GM12878 (cell line): ENCODE results near the gene PRKCB. TPM values are rescaled to one million over a fixed set of nuclear protein-coding genes. Genes with fewer than 3 reads are reported as not detected.

Source experiments
- ATAC-seq: fragments of 200-7000 bp; cut with Tn5 transposase; 3 replicates; pipeline ENCODE4 v1.9.1; 2020; ENCODE audit warnings: mild to moderate bottlenecking, moderate library complexity
- BruUV-seq: library from RNA; stranded (reverse); fragments of 400-500 nt; replicated peaks from 2 replicates; lab custom pipeline; 2021; lab: Mats Ljungman, UMichigan
- CTCF ChIA-PET: fragments of 300-600 bp; sonication (Branson Sonifier 250); formaldehyde crosslinking; extraction: SDS; loops from one replicate; lab custom pipeline; 2021; ENCODE audit warnings: inconsistent platforms; lab: Yijun Ruan, JAX
- POLR2A ChIA-PET: fragments of 350-600 bp; formaldehyde crosslinking; extraction: SDS; loops from one replicate; lab custom pipeline; 2021; ENCODE audit warnings: inconsistent platforms; lab: Charles Lee
- RAD21 ChIA-PET: fragments of 300-600 bp; sonication (Branson Sonifier 250); formaldehyde crosslinking; loops from one replicate; lab custom pipeline; 2023; ENCODE audit warnings: antibody characterized with exemption; ENCODE audit not compliant: unreplicated experiment; lab: Charles Lee
- SMC1A ChIA-PET: fragments of 300-600 bp; sonication (Branson Sonifier 250); formaldehyde crosslinking; loops from one replicate; lab custom pipeline; 2023; ENCODE audit not compliant: unreplicated experiment, uncharacterized antibody; lab: Charles Lee
- DNase-seq: peaks from one replicate; pipeline ENCODE4 v3.0.0-alpha.2; 2011; ENCODE audit warnings: low read depth, low spot score
- FAIRE-seq: peaks from 3 replicates; lab custom pipeline; 2011; peaks lifted over from hg19 to GRCh38; lab: Jason Lieb, UNC
- H2AFZ ChIP-seq: 2 replicates; pipeline ENCODE4 v1.6.0; 2011; ENCODE audit warnings: low read depth, low read length, control low read depth; ENCODE audit not compliant: control insufficient read depth
- H3K27ac ChIP-seq: 2 replicates; pipeline ENCODE4 v1.5.1; 2011; ENCODE audit warnings: control low read depth; ENCODE audit not compliant: control insufficient read depth, insufficient read depth
- H3K27me3 ChIP-seq, 2 experiments: replicated peaks in 1 of 2; 2 replicates each; pipeline versions ENCODE4 v1.6.0 to v1.6.1; 2011; ENCODE audit warnings: low read length in 1 of 2; ENCODE audit not compliant: control insufficient read depth in 2 of 2, insufficient read depth in 2 of 2
- H3K36me3 ChIP-seq, 2 experiments: 2 replicates each; pipeline ENCODE4 v1.5.1; 2011; ENCODE audit warnings: low read length in 1 of 2; ENCODE audit not compliant: control insufficient read depth in 2 of 2, insufficient read depth in 2 of 2
- H3K4me1 ChIP-seq: 2 replicates; pipeline ENCODE4 v1.6.1; 2011; ENCODE audit warnings: mild to moderate bottlenecking, low read length, moderate library complexity, mixed read lengths; ENCODE audit not compliant: control insufficient read depth, insufficient read depth
- H3K4me2 ChIP-seq: 2 replicates; pipeline ENCODE4 v1.6.0; 2011; ENCODE audit warnings: control low read depth; ENCODE audit not compliant: control insufficient read depth, insufficient read depth
- H3K4me3 ChIP-seq: fragments of 200-600 bp; sonication (generic); 2 replicates; pipeline ENCODE4 v1.5.1; 2016
- H3K79me2 ChIP-seq: 2 replicates; pipeline ENCODE4 v1.6.0; 2011; ENCODE audit warnings: low read length; ENCODE audit not compliant: control insufficient read depth, insufficient read depth
- H3K9ac ChIP-seq: 2 replicates; pipeline ENCODE4 v1.8.0; 2011; ENCODE audit warnings: low read length, control low read depth, mixed read lengths; ENCODE audit not compliant: control insufficient read depth, insufficient read depth
- H3K9me3 ChIP-seq: replicated peaks from 3 replicates; pipeline ENCODE4 v1.5.1; 2011; ENCODE audit warnings: mild to moderate bottlenecking, low read length; ENCODE audit not compliant: control insufficient read depth, insufficient read depth
- H4K20me1 ChIP-seq: 2 replicates; pipeline ENCODE4 v1.6.0; 2011; ENCODE audit not compliant: control insufficient read depth, insufficient read depth
- BACH1 ChIP-seq: fragments of 450-650 bp; IDR thresholded peaks from 2 replicates; pipeline ENCODE4 v1.6.1; 2017; ENCODE audit warnings: mild to moderate bottlenecking, borderline replicate concordance
- CBX3 ChIP-seq: fragments of 200-600 bp; sonication (generic); IDR thresholded peaks from 2 replicates; pipeline ENCODE4 v1.6.1; 2016; ENCODE audit warnings: low read depth, borderline replicate concordance
- CHD2 ChIP-seq: IDR thresholded peaks from 2 replicates; pipeline ENCODE4 v1.6.1; 2011; ENCODE audit warnings: low read depth, low read length, improper control_type of control experiment, borderline replicate concordance
- GATAD2B ChIP-seq: fragments of 450-650 bp; conservative IDR thresholded peaks from 2 replicates; pipeline ENCODE4 v1.6.1; 2017; ENCODE audit warnings: low read depth, mild to moderate bottlenecking, moderate library complexity
- LARP7 ChIP-seq: fragments of 450-650 bp; IDR thresholded peaks from 2 replicates; pipeline ENCODE4 v1.6.1; 2017; ENCODE audit warnings: mild to moderate bottlenecking
- MTA2 ChIP-seq: fragments of 450-650 bp; IDR thresholded peaks from 2 replicates; pipeline ENCODE4 v1.6.1; 2016; ENCODE audit warnings: low read depth, mild to moderate bottlenecking, moderate library complexity
- NFYB ChIP-seq: IDR thresholded peaks from 2 replicates; pipeline ENCODE4 v1.6.1; 2011; ENCODE audit warnings: low read depth, mild to moderate bottlenecking, low read length, improper control_type of control experiment, moderate library complexity; ENCODE audit not compliant: insufficient read depth
- SMC3 ChIP-seq: IDR thresholded peaks from 2 replicates; pipeline ENCODE4 v1.6.1; 2011; ENCODE audit warnings: low read length, improper control_type of control experiment, borderline replicate concordance
- ZNF207 ChIP-seq: fragments of 450-650 bp; IDR thresholded peaks from 2 replicates; pipeline ENCODE4 v1.6.1; 2014; ENCODE audit warnings: antibody characterized with exemption, mild to moderate bottlenecking, borderline replicate concordance
- ZNF217 ChIP-seq: fragments of 450-650 bp; IDR thresholded peaks from 2 replicates; pipeline ENCODE4 v1.6.1; 2017; ENCODE audit warnings: antibody characterized with exemption, mild to moderate bottlenecking
- WGBS: methylation state at CpG from one replicate; pipeline ENCODE4 v1.1.6; 2016; ENCODE audit warnings: low lambda C conversion rate; ENCODE audit not compliant: insufficient replicate concordance, insufficient coverage; ENCODE audit errors: missing lambda C conversion rate; 5-methylcytosine and 5-hydroxymethylcytosine counted together
- in situ Hi-C: fragments of 300-500 bp; cut with MboI; formaldehyde crosslinking; loops from 9 replicates; pipeline ENCODE4 v1.14.3; 2018; ENCODE audit warnings: mixed read lengths
- intact Hi-C: fragments of 100-400 bp; cut with micrococcal nuclease; formaldehyde crosslinking; loops from one replicate; pipeline ENCODE4 v1.14.2; 2022; ENCODE audit not compliant: unreplicated experiment
- polyA plus RNA-seq, 11 experiments: library from polyadenylated mRNA; depleted of rRNA in 4 of 11; unstranded in 6 of 11; stranded (reverse) in 5 of 11; fragments of >200 nt; fragmentation: Nextera tagmentation in 4 of 11; fragmentation: Illumina TruSeq in 1 of 11; extraction: Ambion mirVana in 4 of 11; extraction: Trizol in 1 of 11; gene quantifications; 1 replicate in 1 of 11; 2 replicates in 10 of 11; pipeline versions ENCODE4 v1.2.1 to v1.2.3, GENCODE V29; 2011 to 2016; ENCODE audit warnings: inconsistent platforms in 2 of 11, missing spikeins in 2 of 11, low read depth in 1 of 11
- total RNA-seq, 4 experiments: library from RNA; depleted of rRNA in 3 of 4; stranded (reverse); fragments of >200 nt in 3 of 4; fragmentation: Illumina TruSeq in 1 of 4; extraction: Trizol in 1 of 4; gene quantifications; 2 replicates each; pipeline versions ENCODE4 v1.2.1 to v1.2.3, GENCODE V29; 2013 to 2021
- TF ChIP-seq, protein P1 (sequence below): fragments of 450-650 bp; formaldehyde crosslinking; IDR thresholded peaks from 2 replicates; pipeline ENCODE4 v1.4.0; 2022; ENCODE audit warnings: mild to moderate bottlenecking, moderate library complexity
- TF ChIP-seq, protein P2 (sequence below): IDR thresholded peaks from 2 replicates; pipeline ENCODE4 v1.6.1; 2012; ENCODE audit warnings: low read depth, low read length, improper control_type of control experiment

PRKCB gene
- total and polyA plus RNA-seq, 10 of the 15 experiments (the other 5 are each of a cell fraction or from before 2014, with no cell fraction given), result 21.4 to 158 (median 97.3) TPM

DNA sequence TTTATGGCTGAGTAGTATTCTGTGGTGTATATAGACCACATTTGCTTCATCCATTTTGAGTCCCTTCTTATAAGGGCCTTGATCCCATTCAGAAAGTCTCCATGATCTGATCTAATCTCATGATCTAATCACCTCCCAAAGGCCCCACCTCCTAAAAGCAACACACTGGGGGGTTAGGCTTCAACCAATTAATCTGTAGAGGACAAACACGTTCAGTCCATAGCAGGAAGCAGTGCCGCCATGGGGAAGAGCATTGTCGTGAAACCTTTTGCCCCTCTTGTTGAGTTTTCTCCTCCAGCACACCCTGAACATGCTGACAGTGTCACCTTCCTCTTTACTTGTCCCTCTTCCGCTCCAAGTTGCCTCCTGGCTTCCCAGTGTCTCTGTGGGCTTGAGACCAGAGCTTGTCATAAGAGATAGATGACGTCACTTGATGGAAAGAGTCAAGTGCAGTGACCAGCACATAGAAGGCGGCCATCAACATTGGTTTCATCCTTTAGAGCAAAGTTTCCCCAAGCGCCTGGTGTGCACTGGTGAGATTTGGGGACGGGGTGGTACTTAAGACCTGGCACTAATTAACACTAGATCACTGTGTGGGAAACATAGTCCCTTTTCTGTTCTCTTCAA, 74.1 kb downstream of the PRKCB start:
- peaks cover 8% of the 10 kb centered on the region for H3K4me1 ChIP-seq
- H3K27ac ChIP-seq, result no peak overlapping the region
- ChIA-PET RAD21 (no interaction called here), SMC1A (interaction anchor here (0.7 to 1.0 kb wide), 2 partner anchors 9 to 17 kb away, joined by 3 read pairs; no protein-coding TSS in a partner anchor), CTCF (no interaction called here), POLR2A (no interaction called here)
- no peaks in the 10 kb centered on the region; the same call in 1 of the 2 replicates for H4K20me1 ChIP-seq
- H2AFZ ChIP-seq, result no peak overlapping the region
- in situ Hi-C loops, result no loop called here
- WGBS, result 88% methylated on average over 8 of the region's 8 CpGs
- TF ChIP-seq BACH1 (no peak), ZNF207 (no peak), GATAD2B (no peak), NFYB (no peak), LARP7 (no peak), CBX3 (no peak), CHD2 (no peak), MTA2 (no peak), ZNF217 (no peak), SMC3 (no peak)
- TF ChIP-seq, protein P1, sequence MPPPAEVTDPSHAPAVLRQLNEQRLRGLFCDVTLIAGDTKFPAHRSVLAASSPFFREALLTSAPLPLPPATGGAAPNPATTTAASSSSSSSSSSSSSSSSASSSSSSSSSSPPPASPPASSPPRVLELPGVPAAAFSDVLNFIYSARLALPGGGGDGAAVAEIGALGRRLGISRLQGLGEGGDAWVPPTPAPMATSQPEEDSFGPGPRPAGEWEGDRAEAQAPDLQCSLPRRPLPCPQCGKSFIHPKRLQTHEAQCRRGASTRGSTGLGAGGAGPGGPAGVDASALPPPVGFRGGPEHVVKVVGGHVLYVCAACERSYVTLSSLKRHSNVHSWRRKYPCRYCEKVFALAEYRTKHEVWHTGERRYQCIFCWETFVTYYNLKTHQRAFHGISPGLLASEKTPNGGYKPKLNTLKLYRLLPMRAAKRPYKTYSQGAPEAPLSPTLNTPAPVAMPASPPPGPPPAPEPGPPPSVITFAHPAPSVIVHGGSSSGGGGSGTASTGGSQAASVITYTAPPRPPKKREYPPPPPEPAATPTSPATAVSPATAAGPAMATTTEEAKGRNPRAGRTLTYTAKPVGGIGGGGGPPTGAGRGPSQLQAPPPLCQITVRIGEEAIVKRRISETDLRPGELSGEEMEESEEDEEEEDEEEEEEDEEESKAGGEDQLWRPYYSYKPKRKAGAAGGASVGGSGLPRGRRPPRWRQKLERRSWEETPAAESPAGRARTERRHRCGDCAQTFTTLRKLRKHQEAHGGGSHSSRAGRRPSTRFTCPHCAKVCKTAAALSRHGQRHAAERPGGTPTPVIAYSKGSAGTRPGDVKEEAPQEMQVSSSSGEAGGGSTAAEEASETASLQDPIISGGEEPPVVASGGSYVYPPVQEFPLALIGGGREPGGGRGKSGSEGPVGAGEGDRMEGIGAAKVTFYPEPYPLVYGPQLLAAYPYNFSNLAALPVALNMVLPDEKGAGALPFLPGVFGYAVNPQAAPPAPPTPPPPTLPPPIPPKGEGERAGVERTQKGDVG (CRISPR knock-in tag), result no peak
- TF ChIP-seq, protein P2, sequence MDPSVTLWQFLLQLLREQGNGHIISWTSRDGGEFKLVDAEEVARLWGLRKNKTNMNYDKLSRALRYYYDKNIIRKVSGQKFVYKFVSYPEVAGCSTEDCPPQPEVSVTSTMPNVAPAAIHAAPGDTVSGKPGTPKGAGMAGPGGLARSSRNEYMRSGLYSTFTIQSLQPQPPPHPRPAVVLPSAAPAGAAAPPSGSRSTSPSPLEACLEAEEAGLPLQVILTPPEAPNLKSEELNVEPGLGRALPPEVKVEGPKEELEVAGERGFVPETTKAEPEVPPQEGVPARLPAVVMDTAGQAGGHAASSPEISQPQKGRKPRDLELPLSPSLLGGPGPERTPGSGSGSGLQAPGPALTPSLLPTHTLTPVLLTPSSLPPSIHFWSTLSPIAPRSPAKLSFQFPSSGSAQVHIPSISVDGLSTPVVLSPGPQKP, result no peak
- FAIRE-seq, result no peak
- BruUV-seq, result no TSS peak
- H3K4me3 ChIP-seq, result no peak overlapping the region
- no peaks in the 10 kb centered on the region for H3K27me3 ChIP-seq
- no peak for ATAC-seq
- no peak overlapping the region for H3K4me2 ChIP-seq
- peaks cover 2 to 11% of the 10 kb centered on the region in 2 experiments for H3K36me3 ChIP-seq
- H3K79me2 ChIP-seq, result peaks cover 27% of the 10 kb centered on the region
- intact Hi-C loops, result no loop called here
- DNase-seq, result no peak
- no peaks in the 10 kb centered on the region for H3K9me3 ChIP-seq
- no peak overlapping the region for H3K9ac ChIP-seq
